H1 (cell line): ENCODE measurements around the gene FMN2. TPM values are rescaled to one million over a fixed set of nuclear protein-coding genes. Genes with fewer than 3 reads are reported as not detected.

Experiments
- CTCF ChIA-PET: fragments of 300-600 bp; sonication (Branson Sonifier 250); formaldehyde crosslinking; loops from one replicate; lab custom pipeline; 2021; ENCODE audit not compliant: partially characterized antibody; lab: Charles Lee
- POLR2A ChIA-PET: fragments of 300-600 bp; sonication (Branson Sonifier 250); formaldehyde crosslinking; loops from one replicate; lab custom pipeline; 2021; ENCODE audit warnings: inconsistent platforms; ENCODE audit not compliant: partially characterized antibody; lab: Charles Lee
- DNase-seq, 2 experiments: peaks; one replicate each; pipeline versions ENCODE4 v3.0.0 to v3.0.0-alpha.2; 2010 to 2022; ENCODE audit warnings: low spot score in 2 of 2, low read depth in 1 of 2, mixed read lengths in 1 of 2
- FAIRE-seq: peaks from 2 replicates; lab custom pipeline; 2011; peaks lifted over from hg19 to GRCh38; lab: Jason Lieb, UNC
- H2AFZ ChIP-seq: 2 replicates; pipeline ENCODE4 v1.8.1; 2012; ENCODE audit warnings: low read length, inconsistent platforms
- H2AK5ac ChIP-seq: 2 replicates; pipeline ENCODE4 v1.6.1; 2013; ENCODE audit warnings: low read depth, low read length
- H2BK120ac ChIP-seq: replicated peaks from 2 replicates; pipeline ENCODE3; 2013; ENCODE audit warnings: low read depth, low read length, inconsistent platforms
- H2BK12ac ChIP-seq: 2 replicates; pipeline ENCODE4 v1.6.1; 2013; ENCODE audit warnings: low read depth, low read length
- H2BK15ac ChIP-seq: 2 replicates; pipeline ENCODE4 v1.6.1; 2013; ENCODE audit warnings: low read length
- H2BK20ac ChIP-seq: 2 replicates; pipeline ENCODE4 v1.6.1; 2013; ENCODE audit warnings: low read length
- H2BK5ac ChIP-seq: 2 replicates; pipeline ENCODE4 v1.6.1; 2013; ENCODE audit warnings: low read depth, low read length
- H3K14ac ChIP-seq: 2 replicates; pipeline ENCODE4 v1.6.1; 2013; ENCODE audit warnings: inconsistent platforms; ENCODE audit not compliant: insufficient read length
- H3K18ac ChIP-seq: 2 replicates; pipeline ENCODE4 v1.6.1; 2013; ENCODE audit warnings: low read length; ENCODE audit errors: extremely low read depth
- H3K23ac ChIP-seq: 2 replicates; pipeline ENCODE4 v1.6.1; 2013; ENCODE audit warnings: inconsistent platforms; ENCODE audit not compliant: insufficient read length
- H3K23me2 ChIP-seq: 2 replicates; pipeline ENCODE4 v1.6.1; 2013; ENCODE audit warnings: low read depth, low read length
- H3K27ac ChIP-seq: 2 replicates; pipeline ENCODE4 v1.6.1; 2011; ENCODE audit warnings: low read depth, low read length, inconsistent platforms
- H3K27me3 ChIP-seq, 4 experiments: replicated peaks in 1 of 4; 1 replicate in 1 of 4; 2 replicates in 3 of 4; pipeline versions ENCODE4 v1.6.1 to v1.8.1; 2011 to 2013; ENCODE audit warnings: low read length in 3 of 4, mild to moderate bottlenecking in 3 of 4, inconsistent platforms in 2 of 4, mixed read lengths in 2 of 4, moderate library complexity in 1 of 4; ENCODE audit not compliant: control insufficient read depth in 3 of 4, insufficient read depth in 3 of 4; ENCODE audit errors: extremely low read depth in 1 of 4
- H3K36me3 ChIP-seq, 4 experiments: 2 replicates each; pipeline versions ENCODE4 v1.6.1 to v1.8.1; 2011 to 2013; ENCODE audit warnings: mild to moderate bottlenecking in 4 of 4, low read length in 3 of 4, moderate library complexity in 2 of 4, control low read depth in 1 of 4, inconsistent platforms in 1 of 4; ENCODE audit not compliant: insufficient read depth in 4 of 4, control insufficient read depth in 2 of 4
- H3K4ac ChIP-seq: replicated peaks from 2 replicates; pipeline ENCODE3; 2013; ENCODE audit warnings: low read length, low read depth, mixed read lengths, inconsistent platforms; ENCODE audit not compliant: insufficient read length
- H3K4me1 ChIP-seq, 4 experiments: replicated peaks in 1 of 4; 1 replicate in 1 of 4; 2 replicates in 3 of 4; pipeline versions ENCODE4 v1.6.1 to v1.8.1; 2011 to 2013; ENCODE audit warnings: low read length in 3 of 4, inconsistent platforms in 2 of 4, mixed read lengths in 1 of 4; ENCODE audit not compliant: insufficient read depth in 4 of 4, control insufficient read depth in 3 of 4
- H3K4me2 ChIP-seq, 2 experiments: 2 replicates each; pipeline versions ENCODE4 v1.6.1 to v1.8.1; 2011 to 2013; ENCODE audit warnings: low read depth in 2 of 2, low read length in 2 of 2, control low read depth in 1 of 2, inconsistent platforms in 1 of 2, mild to moderate bottlenecking in 1 of 2; ENCODE audit not compliant: insufficient read depth in 1 of 2
- H3K4me3 ChIP-seq, 4 experiments: fragments of 200-600, 300-600 bp in 1 of 4; sonication (generic), shearing (Covaris generic), sonication (Bioruptor Twin) in 1 of 4; 2 replicates each; pipeline versions ENCODE4 v1.5.1 to v1.8.1; 2011 to 2016; ENCODE audit warnings: low read length in 4 of 4, low read depth in 3 of 4, control low read depth in 2 of 4, inconsistent platforms in 2 of 4, mild to moderate bottlenecking in 2 of 4, mixed read lengths in 1 of 4, moderate library complexity in 1 of 4; ENCODE audit not compliant: insufficient read depth in 2 of 4; ENCODE audit errors: extremely low read depth in 1 of 4
- H3K56ac ChIP-seq: replicated peaks from 2 replicates; pipeline ENCODE3; 2013; ENCODE audit warnings: low read depth, mild to moderate bottlenecking, mixed read lengths, low read length, inconsistent platforms; ENCODE audit not compliant: insufficient read length
- H3K79me1 ChIP-seq: 2 replicates; pipeline ENCODE4 v1.6.1; 2013; ENCODE audit warnings: low read depth, low read length, control low read depth
- H3K79me2 ChIP-seq, 2 experiments: 2 replicates each; pipeline versions ENCODE4 v1.6.1 to v1.8.1; 2012 to 2013; ENCODE audit warnings: low read length in 2 of 2, mild to moderate bottlenecking in 2 of 2, inconsistent platforms in 1 of 2; ENCODE audit not compliant: insufficient read depth in 2 of 2, control insufficient read depth in 1 of 2
- H3K9ac ChIP-seq, 4 experiments: replicated peaks in 1 of 4; 1 replicate in 1 of 4; 2 replicates in 3 of 4; pipeline versions ENCODE4 v1.6.1 to v1.8.1; 2011 to 2013; ENCODE audit warnings: low read depth in 3 of 4, low read length in 3 of 4, control low read depth in 2 of 4, mild to moderate bottlenecking in 2 of 4, moderate library complexity in 2 of 4, inconsistent platforms in 1 of 4; ENCODE audit errors: extremely low read depth in 1 of 4
- H3K9me3 ChIP-seq, 2 experiments: 2 replicates each; pipeline versions ENCODE4 v1.6.1 to v1.8.1; 2012 to 2013; ENCODE audit warnings: mild to moderate bottlenecking in 2 of 2, moderate library complexity in 2 of 2, control low read depth in 1 of 2, inconsistent platforms in 1 of 2, low read depth in 1 of 2, low read length in 1 of 2, mixed read lengths in 1 of 2; ENCODE audit not compliant: insufficient read depth in 2 of 2
- H4K20me1 ChIP-seq, 2 experiments: replicated peaks in 1 of 2; 2 replicates each; pipeline versions ENCODE3 to v1.8.1; 2011 to 2013; ENCODE audit warnings: inconsistent platforms in 2 of 2, low read length in 2 of 2, mild to moderate bottlenecking in 1 of 2; ENCODE audit not compliant: insufficient read depth in 2 of 2, control insufficient read depth in 1 of 2
- H4K5ac ChIP-seq: 2 replicates; pipeline ENCODE4 v1.6.1; 2013; ENCODE audit warnings: low read length, low read depth, mixed read lengths, inconsistent platforms; ENCODE audit not compliant: insufficient read length
- H4K8ac ChIP-seq: 2 replicates; pipeline ENCODE4 v1.8.0; 2013; ENCODE audit warnings: mild to moderate bottlenecking, moderate library complexity, low read length, inconsistent platforms; ENCODE audit not compliant: insufficient read depth; ENCODE audit errors: extremely low read depth
- H4K91ac ChIP-seq: replicated peaks from 2 replicates; pipeline ENCODE3; 2013; ENCODE audit warnings: low read length, mixed read lengths, inconsistent platforms; ENCODE audit not compliant: insufficient read length
- CBX5 ChIP-seq: fragments of 300-800, 300-1000 bp; sonication (generic); IDR thresholded peaks from 2 replicates; pipeline ENCODE4 v1.7.1; 2016; ENCODE audit warnings: antibody characterized with exemption, low read length, low read depth
- EGR1 ChIP-seq: IDR thresholded peaks from 2 replicates; pipeline ENCODE4 v1.6.1; 2011; ENCODE audit warnings: low read depth, low read length, borderline replicate concordance
- EZH2 ChIP-seq: fragments of 200-600 bp; sonication (generic); IDR thresholded peaks from 2 replicates; pipeline ENCODE4 v1.7.1; 2012; ENCODE audit warnings: low read depth, mild to moderate bottlenecking, moderate library complexity, low read length, inconsistent platforms; ENCODE audit not compliant: severe bottlenecking
- HDAC2 ChIP-seq, 2 experiments: fragments of 300-600 bp in 1 of 2; sonication (generic) in 1 of 2; IDR thresholded peaks; 2 replicates each; pipeline ENCODE4 v1.6.1; 2011 to 2012; ENCODE audit warnings: low read depth in 2 of 2, low read length in 2 of 2, mild to moderate bottlenecking in 2 of 2, moderate library complexity in 2 of 2, borderline replicate concordance in 1 of 2, inconsistent platforms in 1 of 2
- HDAC6 ChIP-seq: IDR thresholded peaks from one replicate; pipeline ENCODE4 v1.7.1; 2012; ENCODE audit warnings: low read depth, mild to moderate bottlenecking, inconsistent platforms, low read length, moderate library complexity
- JUN ChIP-seq: IDR thresholded peaks from 2 replicates; pipeline ENCODE4 v1.6.1; 2011; ENCODE audit warnings: low read depth, mild to moderate bottlenecking, improper control_type of control experiment, low read length
- RBBP5 ChIP-seq: IDR thresholded peaks from 2 replicates; pipeline ENCODE4 v1.7.1; 2012; ENCODE audit warnings: low read depth, mild to moderate bottlenecking, inconsistent platforms, low read length, moderate library complexity, borderline replicate concordance
- TEAD4 ChIP-seq: IDR thresholded peaks from 2 replicates; pipeline ENCODE4 v1.6.1; 2012; ENCODE audit warnings: low read depth, low read length, inconsistent platforms, mixed read lengths
- WGBS, 2 experiments: shearing (Covaris generic) in 1 of 2; methylation state at CpG; one replicate each; pipeline versions ENCODE4 v1.1.6 to v1.1.7; 2013 to 2015; ENCODE audit warnings: low lambda C conversion rate in 2 of 2, mixed read lengths in 2 of 2, inconsistent platforms in 1 of 2, low coverage in 1 of 2, missing lambda C conversion rate in 1 of 2; ENCODE audit not compliant: insufficient replicate concordance in 2 of 2, insufficient coverage in 1 of 2, insufficient read length in 1 of 2; ENCODE audit errors: extremely low coverage in 1 of 2, missing lambda C conversion rate in 1 of 2; 5-methylcytosine and 5-hydroxymethylcytosine counted together
- polyA plus RNA-seq, 7 experiments: library from polyadenylated mRNA; depleted of rRNA in 3 of 7; stranded (reverse) in 5 of 7; unstranded in 2 of 7; fragments of >200 nt in 5 of 7; fragments of 200-250 nt in 2 of 7; gene quantifications; 1 replicate in 5 of 7; 2 replicates in 1 of 7; 4 replicates in 1 of 7; pipeline versions ENCODE4 v1.2.1 to v1.2.3, GENCODE V29; 2011 to 2013; ENCODE audit warnings: missing spikeins in 2 of 7, mixed read lengths in 2 of 7
- total RNA-seq: library from RNA; stranded (reverse); fragmentation: NEBNext Ultra II Directional; extraction: Animal tissue kit (Norgen Biotek cat#: 25700); gene quantifications from 2 replicates; pipeline ENCODE4 v1.2.1, GENCODE V29; 2021

The FMN2 gene
- total and polyA plus RNA-seq, 2 of the 8 experiments (the other 6 are each of a cell fraction or from before 2014, with no cell fraction given) = 0.83 to 2.0 TPM

DNA sequence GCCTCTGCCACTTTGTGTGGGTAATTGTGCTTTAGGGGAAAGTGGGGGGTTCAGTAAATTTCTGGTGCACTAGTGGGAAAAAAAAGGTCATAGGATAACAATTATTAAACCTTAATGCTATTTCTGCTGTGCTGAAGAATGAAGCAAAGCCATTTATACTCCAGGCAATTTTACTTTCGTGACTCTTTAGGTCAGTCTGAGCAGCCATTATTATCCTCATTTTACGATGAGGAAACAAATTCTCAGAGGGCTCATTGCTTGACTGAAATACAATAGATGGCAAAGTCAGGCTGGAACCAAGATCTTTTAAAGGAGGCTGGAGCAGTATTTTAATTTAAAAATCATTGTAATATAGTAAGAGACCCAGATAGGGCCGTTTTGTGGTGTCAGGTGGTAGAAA, 272.2 kb downstream of the FMN2 start:
- H4K5ac ChIP-seq = no peak overlapping the region
- no peak overlapping the region for H2AFZ ChIP-seq
- H3K4me3 ChIP-seq = no peak overlapping the region
- H2BK15ac ChIP-seq = no peak overlapping the region
- H2BK20ac ChIP-seq = no peak overlapping the region
- no peak overlapping the region for H3K4ac ChIP-seq
- no peaks in the 10 kb centered on the region for H3K4me1 ChIP-seq
- H2AK5ac ChIP-seq = no peak overlapping the region
- H3K36me3 ChIP-seq = no peaks in the 10 kb centered on the region
- WGBS, 2 experiments = 91% methylated on average over 3 of the region's 3 CpGs; no CpG with 5 or more reads in 1 of the 2 experiments
- H3K23me2 ChIP-seq = 0 out of 2 replicates have a peak, but pooled peaks cover 2% of the 10 kb centered on the region
- H2BK120ac ChIP-seq = no peak overlapping the region
- H3K79me2 ChIP-seq = no peaks in the 10 kb centered on the region
- no peak overlapping the region for H2BK12ac ChIP-seq
- H3K27me3 ChIP-seq = no peaks in the 10 kb centered on the region
- H4K8ac ChIP-seq = no peak overlapping the region
- no peaks in the 10 kb centered on the region for H3K79me1 ChIP-seq
- no peak for TF ChIP-seq CBX5
- no peak for TF ChIP-seq TEAD4
- no peak for TF ChIP-seq EZH2
- TF ChIP-seq EGR1 = no peak
- no peak for TF ChIP-seq RBBP5
- TF ChIP-seq JUN = no peak
- TF ChIP-seq HDAC2 (IDR thresholded peaks at IDR 0.05; ENCODE audit: borderline replicate concordance in 1 of 2, low read depth in 2 of 2, low read length in 2 of 2) = no peak
- no peak for TF ChIP-seq HDAC6
- CTCF ChIA-PET = interaction anchor here (0.6 to 1.4 kb wide), 3 partner anchors 22 to 246 kb away, joined by 3 to 4 read pairs (median 3); no protein-coding TSS in a partner anchor
- no peak overlapping the region for H3K27ac ChIP-seq
- no peaks in the 10 kb centered on the region for H3K9me3 ChIP-seq
- H3K18ac ChIP-seq = no peak overlapping the region
- no peak overlapping the region for H2BK5ac ChIP-seq
- no peak overlapping the region for H3K9ac ChIP-seq
- no peak overlapping the region for H3K4me2 ChIP-seq
- no peak overlapping the region for H4K91ac ChIP-seq
- no peak overlapping the region for H3K56ac ChIP-seq
- FAIRE-seq = no peak
- no peak for DNase-seq
- H4K20me1 ChIP-seq = no peaks in the 10 kb centered on the region
- POLR2A ChIA-PET = no interaction called here
- no peak overlapping the region for H3K23ac ChIP-seq
- H3K14ac ChIP-seq = no peak overlapping the region
